ENCODE results near the gene RGS11. TPM values are rescaled to one million over a fixed set of nuclear protein-coding genes. Genes with fewer than 3 reads are reported as not detected.

RGS11 gene
- total RNA-seq, 1 experiment from 2014 or later: 0.74 TPM

- DNase-seq (ENCODE audit: low read depth, low spot score): peak; percentile 20
- in situ Hi-C loops (cut with HindIII; ENCODE audit: low pct_unique_long_range_greater_than_20kb, low sequenced_read_pairs): no loop called here
Observed at GRCh38 chr16:228151-228851, 47.4 kb downstream of the RGS11 start.

- no peak for DNase-seq (ENCODE audit: low read depth, low spot score)
- in situ Hi-C loops (cut with HindIII; ENCODE audit: low pct_unique_long_range_greater_than_20kb, low sequenced_read_pairs): no loop called here
Observed at GRCh38 chr16:220021-220420, 55.7 kb downstream of the RGS11 start.

Other genes with a start within 250 kb of the RGS11 start
- 5.3 and 7.0 TPM in 2 replicates for gene POLR3K, start 222.3 kb downstream of the RGS11 start, total RNA-seq (2014; rRNA removed; shearing (Covaris generic))
- 26.0 and 28.2 TPM in 2 replicates for gene SNRNP25, start 222.1 kb downstream of the RGS11 start, total RNA-seq (2014; rRNA removed; shearing (Covaris generic))
- 5.9 and 7.9 TPM in 2 replicates for gene RHBDF1, start 203.3 kb downstream of the RGS11 start, total RNA-seq (2014; rRNA removed; shearing (Covaris generic))
- 57.3 and 70.9 TPM in 2 replicates for gene MPG, start 197.7 kb downstream of the RGS11 start, total RNA-seq (2014; rRNA removed; shearing (Covaris generic))
- gene NPRL3, start 137.3 kb downstream of the RGS11 start, total RNA-seq (2014; rRNA removed; shearing (Covaris generic)): 4.1 and 5.6 TPM in 2 replicates
- not detected in 2 replicates for gene HBZ, start 123.3 kb downstream of the RGS11 start, total RNA-seq (2014; rRNA removed; shearing (Covaris generic))
- not detected in 2 replicates for gene HBM, start 110.0 kb downstream of the RGS11 start, total RNA-seq (2014; rRNA removed; shearing (Covaris generic))
- gene HBA2, start 103.1 kb downstream of the RGS11 start, total RNA-seq (2014; rRNA removed; shearing (Covaris generic)): not detected in 2 replicates
- gene HBA1, start 99.3 kb downstream of the RGS11 start, total RNA-seq (2014; rRNA removed; shearing (Covaris generic)): not detected in 2 replicates
- 2.2 and 2.5 TPM in 2 replicates for gene HBQ1, start 95.5 kb downstream of the RGS11 start, total RNA-seq (2014; rRNA removed; shearing (Covaris generic))
- 28.2 and 31.4 TPM in 2 replicates for gene LUC7L, start 46.5 kb downstream of the RGS11 start, total RNA-seq (2014; rRNA removed; shearing (Covaris generic))
- 30.2 and 31.2 TPM in 2 replicates for gene FAM234A, start 41.1 kb downstream of the RGS11 start, total RNA-seq (2014; rRNA removed; shearing (Covaris generic))
- gene ARHGDIG, start 4.6 kb upstream of the RGS11 start, total RNA-seq (2014; rRNA removed; shearing (Covaris generic)): 3.5 and 4.1 TPM in 2 replicates
- 0.08 and 0.34 TPM in 2 replicates for gene PDIA2, start 7.2 kb upstream of the RGS11 start, total RNA-seq (2014; rRNA removed; shearing (Covaris generic))
- gene AXIN1, start 76.8 kb upstream of the RGS11 start, total RNA-seq (2014; rRNA removed; shearing (Covaris generic)): 20.6 and 22.6 TPM in 2 replicates
- gene MRPL28, start 94.6 kb upstream of the RGS11 start, total RNA-seq (2014; rRNA removed; shearing (Covaris generic)): 78.0 and 105 TPM in 2 replicates
- gene PGAP6, start 106.0 kb upstream of the RGS11 start, total RNA-seq (2014; rRNA removed; shearing (Covaris generic)): 88.5 and 94.0 TPM in 2 replicates
- gene NME4, start 121.3 kb upstream of the RGS11 start, total RNA-seq (2014; rRNA removed; shearing (Covaris generic)): 176 and 197 TPM in 2 replicates
- gene DECR2, start 125.9 kb upstream of the RGS11 start, total RNA-seq (2014; rRNA removed; shearing (Covaris generic)): 11.9 and 12.5 TPM in 2 replicates
- gene RAB11FIP3, start 149.7 kb upstream of the RGS11 start, total RNA-seq (2014; rRNA removed; shearing (Covaris generic)): 10.0 and 10.5 TPM in 2 replicates